ENCODE results near the gene TIAM1.

Gene TIAM1

GRCh38 chr21:31294691-31295090 lies 49.4 kb downstream of the TIAM1 start:
- no peaks in the 10 kb centered on the region for H3K4me1 ChIP-seq
- H3K79me2 ChIP-seq, result no peaks in the 10 kb centered on the region
- no peak overlapping the region for H3K4me3 ChIP-seq (ENCODE audit: low read depth, low read length)
- no peak overlapping the region for H3K9ac ChIP-seq
- no peaks in the 10 kb centered on the region for H3K9me3 ChIP-seq (ENCODE audit: control insufficient read depth, low read length)
- no peaks in the 10 kb centered on the region for H3K36me3 ChIP-seq (ENCODE audit: control insufficient read depth, insufficient read depth, low read length)
- no peaks in the 10 kb centered on the region for H3K27me3 ChIP-seq (ENCODE audit: control insufficient read depth, insufficient read depth, low read length)
- H3K27ac ChIP-seq, result no peak overlapping the region
- no peak for TF ChIP-seq CTCF (IDR thresholded peaks at IDR 0.05)
- no peak overlapping the region for H2AFZ ChIP-seq
- no peak overlapping the region for H3K4me2 ChIP-seq (ENCODE audit: low read length)

GRCh38 chr21:31293986-31294385 lies 50.1 kb downstream of the TIAM1 start:
- H3K4me3 ChIP-seq (ENCODE audit: low read depth, low read length), result no peak overlapping the region
- H3K36me3 ChIP-seq (ENCODE audit: control insufficient read depth, insufficient read depth, low read length), result no peaks in the 10 kb centered on the region
- TF ChIP-seq CTCF (IDR thresholded peaks at IDR 0.05), result no peak
- no peaks in the 10 kb centered on the region for H3K27me3 ChIP-seq (ENCODE audit: control insufficient read depth, insufficient read depth, low read length)
- no peak overlapping the region for H3K4me2 ChIP-seq (ENCODE audit: low read length)
- no peak overlapping the region for H3K9ac ChIP-seq
- H3K4me1 ChIP-seq, result no peaks in the 10 kb centered on the region
- H2AFZ ChIP-seq, result no peak overlapping the region
- no peaks in the 10 kb centered on the region for H3K79me2 ChIP-seq
- H3K9me3 ChIP-seq (ENCODE audit: control insufficient read depth, low read length), result no peaks in the 10 kb centered on the region
- H3K27ac ChIP-seq, result no peak overlapping the region

GRCh38 chr21:31290765-31291164 lies 53.3 kb downstream of the TIAM1 start:
- TF ChIP-seq CTCF (IDR thresholded peaks at IDR 0.05), result no peak

GRCh38 chr21:31289702-31290101 lies 54.4 kb downstream of the TIAM1 start:
- Histone ChIP-seq H3K79me2 (no peaks in the 10 kb centered on the region), H2AFZ (no peak overlapping the region), H3K4me1 (no peaks in the 10 kb centered on the region), H3K9ac (no peak overlapping the region), H3K36me3 (ENCODE audit: control insufficient read depth, insufficient read depth, low read length) (no peaks in the 10 kb centered on the region), H3K4me3 (ENCODE audit: low read depth, low read length) (no peak overlapping the region), H3K27me3 (ENCODE audit: control insufficient read depth, insufficient read depth, low read length) (no peaks in the 10 kb centered on the region), H3K9me3 (ENCODE audit: control insufficient read depth, low read length) (no peaks in the 10 kb centered on the region), H3K27ac (no peak overlapping the region), H3K4me2 (ENCODE audit: low read length) (no peak overlapping the region)
- TF ChIP-seq CTCF (IDR thresholded peaks at IDR 0.05), result no peak

More at GRCh38 chr21:31290765-31291164, 53.3 kb downstream of the TIAM1 start:
- no peaks in the 10 kb centered on the region for H3K4me1 ChIP-seq
- no peaks in the 10 kb centered on the region for H3K36me3 ChIP-seq (ENCODE audit: control insufficient read depth, insufficient read depth, low read length)
- H2AFZ ChIP-seq, result no peak overlapping the region
- H3K4me3 ChIP-seq (ENCODE audit: low read depth, low read length), result no peak overlapping the region
- H3K27ac ChIP-seq, result no peak overlapping the region
- H3K4me2 ChIP-seq (ENCODE audit: low read length), result no peak overlapping the region
- H3K79me2 ChIP-seq, result no peaks in the 10 kb centered on the region
- no peak overlapping the region for H3K9ac ChIP-seq
- no peaks in the 10 kb centered on the region for H3K27me3 ChIP-seq (ENCODE audit: control insufficient read depth, insufficient read depth, low read length)
- no peaks in the 10 kb centered on the region for H3K9me3 ChIP-seq (ENCODE audit: control insufficient read depth, low read length)

GRCh38 chr21:31288191-31288590 lies 55.9 kb downstream of the TIAM1 start:
- Histone ChIP-seq H3K4me3 (ENCODE audit: low read depth, low read length) (no peak overlapping the region), H2AFZ (no peak overlapping the region), H3K27ac (no peak overlapping the region), H3K27me3 (ENCODE audit: control insufficient read depth, insufficient read depth, low read length) (no peaks in the 10 kb centered on the region), H3K36me3 (ENCODE audit: control insufficient read depth, insufficient read depth, low read length) (no peaks in the 10 kb centered on the region), H3K9me3 (ENCODE audit: control insufficient read depth, low read length) (no peaks in the 10 kb centered on the region), H3K4me2 (ENCODE audit: low read length) (no peak overlapping the region), H3K79me2 (no peaks in the 10 kb centered on the region), H3K9ac (no peak overlapping the region), H3K4me1 (no peaks in the 10 kb centered on the region)
- no peak for TF ChIP-seq CTCF (IDR thresholded peaks at IDR 0.05)
